ENCODE data around the gene COQ3.
A peak's percentile ranks its signal among the peaks of the same experiment; 100 is the strongest.

The COQ3 gene

DNA sequence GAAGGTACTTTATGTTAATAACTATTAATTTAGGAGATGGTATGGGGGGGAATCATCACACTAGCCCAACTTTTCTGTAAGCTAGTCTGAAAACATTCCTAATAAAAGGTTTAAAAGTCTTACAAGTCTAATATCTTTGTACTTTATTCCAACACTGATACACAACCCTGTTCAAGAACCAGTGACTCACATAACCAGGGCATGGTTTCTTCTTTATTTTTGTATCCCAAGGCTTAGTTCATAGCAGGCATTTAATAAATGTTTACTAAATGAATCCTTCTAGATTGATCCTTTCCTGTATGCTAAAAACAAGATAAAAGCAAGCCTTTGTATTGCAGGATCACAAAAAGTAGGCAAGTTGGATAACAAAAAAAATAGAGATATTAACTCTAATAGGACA lies 21.5 kb upstream of the COQ3 start:
- peaks cover 48% of the 10 kb centered on the region for H3K36me3 Mint-ChIP-seq (ENCODE audit: low read depth)
- H3K9me3 Mint-ChIP-seq = no peaks in the 10 kb centered on the region
- no peak overlapping the region for H3K27ac Mint-ChIP-seq
- H3K4me1 Mint-ChIP-seq (ENCODE audit: low read depth) = peaks cover 73% of the 10 kb centered on the region
- no peaks in the 10 kb centered on the region for H3K27me3 Mint-ChIP-seq
- no peak overlapping the region for H3K4me3 Mint-ChIP-seq

DNA sequence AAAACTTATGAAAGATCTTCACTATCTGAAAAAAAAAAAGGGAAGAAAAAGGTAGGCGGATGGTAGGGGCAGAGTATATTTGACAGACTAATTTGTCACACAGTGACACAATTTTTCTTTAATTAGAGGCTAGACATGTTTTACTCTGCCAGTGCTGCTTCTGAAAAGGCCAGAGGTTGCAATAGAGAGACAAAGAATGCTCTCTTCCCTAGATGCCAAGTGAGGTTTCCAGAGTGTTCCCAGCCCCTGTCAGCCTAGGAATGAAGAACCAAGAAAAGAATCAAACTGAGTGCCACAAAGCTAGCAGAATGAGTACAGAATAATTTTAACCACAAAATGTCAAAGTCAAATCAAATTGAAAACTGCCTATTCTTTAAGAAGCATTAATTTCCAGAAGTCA lies 18.1 kb upstream of the COQ3 start:
- peaks cover 44% of the 10 kb centered on the region for H3K4me1 Mint-ChIP-seq (ENCODE audit: low read depth)
- no peaks in the 10 kb centered on the region for H3K27me3 Mint-ChIP-seq
- peak overlapping the region; percentile 22 for H3K27ac Mint-ChIP-seq
- no peak overlapping the region for H3K4me3 Mint-ChIP-seq
- peaks cover 65% of the 10 kb centered on the region for H3K36me3 Mint-ChIP-seq (ENCODE audit: low read depth)
- H3K9me3 Mint-ChIP-seq = no peaks in the 10 kb centered on the region

DNA sequence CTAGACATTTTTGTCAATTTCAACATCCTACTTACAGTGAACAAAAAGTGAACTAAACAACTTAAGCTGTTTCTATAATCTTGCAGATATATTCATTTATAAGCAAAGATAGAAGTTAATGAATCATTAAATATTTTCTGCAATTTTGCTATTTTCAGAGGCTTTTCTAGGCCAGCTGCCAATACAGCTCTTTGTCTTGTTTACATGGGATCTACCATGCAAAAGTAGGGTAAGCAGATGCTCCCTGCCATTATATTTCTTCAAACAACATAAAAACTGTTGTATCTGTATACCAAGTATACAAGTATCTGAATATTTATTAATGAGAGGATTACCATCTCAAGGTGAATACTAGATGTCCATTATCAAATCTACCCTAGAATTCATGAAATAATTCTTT lies 15.7 kb upstream of the COQ3 start:
- H3K4me1 Mint-ChIP-seq (ENCODE audit: low read depth) = peaks cover 26% of the 10 kb centered on the region
- H3K36me3 Mint-ChIP-seq (ENCODE audit: low read depth) = peaks cover 74% of the 10 kb centered on the region
- no peaks in the 10 kb centered on the region for H3K9me3 Mint-ChIP-seq
- no peak overlapping the region for H3K4me3 Mint-ChIP-seq
- no peak overlapping the region for H3K27ac Mint-ChIP-seq
- no peaks in the 10 kb centered on the region for H3K27me3 Mint-ChIP-seq

DNA sequence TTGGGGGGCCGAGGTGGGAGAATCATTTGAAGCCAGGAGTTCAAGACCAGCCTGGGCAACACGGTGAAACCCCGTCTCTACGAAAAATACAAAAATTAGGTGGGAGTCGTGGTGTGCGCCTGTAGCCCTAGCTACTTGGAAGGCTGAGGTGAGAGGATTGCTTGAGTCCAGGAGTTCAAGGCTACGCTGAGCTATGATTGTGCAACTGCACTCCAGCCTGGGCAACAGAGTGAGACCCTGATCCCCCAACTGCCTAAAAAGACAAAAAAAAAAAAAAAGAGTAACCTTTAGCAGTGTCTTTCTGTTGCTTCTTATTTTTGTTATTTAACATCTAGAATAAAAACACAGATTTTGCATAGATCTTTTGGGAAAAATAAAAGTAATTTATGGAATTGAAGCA lies 13.1 kb upstream of the COQ3 start:
- Mint-ChIP-seq H3K4me3 (no peak overlapping the region), H3K36me3 (ENCODE audit: low read depth) (peaks cover 70% of the 10 kb centered on the region), H3K27ac (no peak overlapping the region), H3K4me1 (ENCODE audit: low read depth) (peaks cover 4% of the 10 kb centered on the region), H3K27me3 (no peaks in the 10 kb centered on the region), H3K9me3 (no peaks in the 10 kb centered on the region)

DNA sequence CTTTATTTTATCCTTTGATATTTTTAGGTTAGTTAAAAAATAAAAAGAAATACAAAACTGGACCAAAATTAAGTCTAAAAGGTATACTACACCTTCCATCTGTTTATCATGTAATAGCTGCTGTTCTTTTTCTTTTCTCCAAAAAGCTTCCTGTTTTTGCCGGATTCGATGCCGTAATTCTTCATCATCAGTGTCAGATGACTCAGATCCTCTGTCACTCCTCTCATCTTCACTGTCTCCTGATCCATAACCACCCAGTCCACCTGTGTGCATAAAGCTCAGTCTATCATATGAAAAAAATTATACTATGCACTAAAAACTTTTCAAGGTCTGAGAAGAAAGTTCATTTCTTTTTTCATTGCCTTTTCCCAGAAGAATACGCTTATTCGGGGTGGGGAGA lies 8.5 kb upstream of the COQ3 start:
- H3K4me3 Mint-ChIP-seq = no peak overlapping the region
- peaks cover 62% of the 10 kb centered on the region for H3K36me3 Mint-ChIP-seq (ENCODE audit: low read depth)
- H3K9me3 Mint-ChIP-seq = no peaks in the 10 kb centered on the region
- no peaks in the 10 kb centered on the region for H3K27me3 Mint-ChIP-seq
- no peak overlapping the region for H3K27ac Mint-ChIP-seq
- no peaks in the 10 kb centered on the region for H3K4me1 Mint-ChIP-seq (ENCODE audit: low read depth)

DNA sequence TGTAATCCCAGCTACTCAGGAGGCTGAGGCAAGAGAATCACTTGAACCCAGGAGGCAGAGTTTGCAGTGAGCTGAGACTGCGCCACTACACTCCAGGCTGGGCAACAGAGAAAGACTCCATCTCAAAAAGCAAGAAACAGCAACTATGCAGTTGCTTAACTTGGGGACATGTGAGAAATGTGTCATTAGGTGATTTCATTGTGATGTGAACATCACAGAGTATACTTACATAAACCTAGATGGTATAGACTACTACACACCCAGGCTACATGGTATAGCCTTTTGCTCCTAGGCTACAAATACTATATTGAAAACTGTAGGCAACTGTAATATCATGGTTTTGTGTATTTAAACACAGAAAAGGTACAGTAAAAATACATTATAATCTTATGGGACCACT lies 3.3 kb upstream of the COQ3 start:
- no peak overlapping the region for H3K27ac Mint-ChIP-seq
- no peak overlapping the region for H3K4me3 Mint-ChIP-seq
- H3K9me3 Mint-ChIP-seq = no peaks in the 10 kb centered on the region
- peaks cover 31% of the 10 kb centered on the region for H3K36me3 Mint-ChIP-seq (ENCODE audit: low read depth)
- no peaks in the 10 kb centered on the region for H3K27me3 Mint-ChIP-seq
- H3K4me1 Mint-ChIP-seq (ENCODE audit: low read depth) = peaks cover 12% of the 10 kb centered on the region

DNA sequence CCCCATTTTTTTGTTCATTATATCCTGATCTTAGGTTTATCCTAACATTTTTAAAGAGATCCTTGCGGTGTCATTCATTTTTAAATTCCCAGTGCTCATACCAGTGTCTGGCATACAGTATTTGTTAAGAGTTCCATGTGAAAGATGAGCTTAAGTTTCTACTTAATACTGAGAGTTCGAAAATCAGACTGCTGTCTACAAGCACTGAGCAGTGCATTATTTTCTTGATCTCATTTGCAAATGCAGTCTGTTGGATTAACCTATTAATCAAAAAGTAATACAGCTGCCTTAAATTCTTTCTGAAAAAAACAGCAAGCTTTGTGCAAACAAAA lies 663 bp downstream of the COQ3 start:
- Mint-ChIP-seq H3K4me1 (ENCODE audit: low read depth) (peaks cover 15% of the 10 kb centered on the region), H3K27me3 (no peaks in the 10 kb centered on the region), H3K4me3 (peak overlapping the region; percentile 94), H3K9me3 (no peaks in the 10 kb centered on the region), H3K36me3 (ENCODE audit: low read depth) (peaks cover 4% of the 10 kb centered on the region), H3K27ac (peak overlapping the region; percentile 95)

DNA sequence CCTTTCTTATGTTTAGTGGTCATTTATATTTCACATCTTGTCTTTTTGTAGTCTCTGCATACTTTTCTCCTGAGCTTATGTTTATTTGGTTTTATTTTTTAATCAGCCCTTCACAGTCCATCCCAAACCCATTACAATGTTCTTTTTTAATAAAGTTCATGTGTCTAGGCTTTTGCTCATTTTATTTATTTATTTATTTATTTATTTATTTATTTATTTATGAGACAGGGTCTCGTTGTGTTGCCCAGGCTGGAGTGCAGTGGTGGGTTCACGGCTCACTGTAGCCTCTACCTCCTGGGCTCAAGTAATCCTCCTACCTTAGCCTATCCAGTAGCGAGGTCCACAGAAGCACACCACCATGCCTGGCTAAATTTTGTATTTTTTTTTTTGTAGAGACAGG lies 3.1 kb downstream of the COQ3 start:
- Mint-ChIP-seq H3K9me3 (no peaks in the 10 kb centered on the region), H3K4me3 (no peak overlapping the region), H3K36me3 (ENCODE audit: low read depth) (no peaks in the 10 kb centered on the region), H3K27ac (no peak overlapping the region), H3K4me1 (ENCODE audit: low read depth) (peaks cover 15% of the 10 kb centered on the region), H3K27me3 (no peaks in the 10 kb centered on the region)

DNA sequence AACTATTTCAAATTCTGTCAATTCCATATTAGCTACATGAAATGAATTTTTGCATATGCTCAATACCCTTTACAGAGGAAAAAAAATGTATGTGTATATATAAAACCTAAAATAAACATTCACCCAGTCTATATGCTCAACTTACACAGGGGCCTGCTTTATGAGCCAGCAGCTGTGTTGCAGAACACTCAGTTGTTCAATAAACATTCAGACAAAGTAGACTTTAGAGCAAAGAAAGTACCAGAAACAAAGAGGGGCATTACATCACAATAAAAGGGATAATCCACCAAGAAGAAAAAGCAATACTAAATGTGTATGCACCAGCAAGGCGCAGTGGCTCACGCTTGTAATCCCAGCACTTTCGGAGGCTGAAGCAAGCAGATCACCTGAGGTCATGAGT lies 9.5 kb downstream of the COQ3 start:
- Mint-ChIP-seq H3K4me1 (ENCODE audit: low read depth) (no peaks in the 10 kb centered on the region), H3K27me3 (no peaks in the 10 kb centered on the region), H3K4me3 (no peak overlapping the region), H3K36me3 (ENCODE audit: low read depth) (no peaks in the 10 kb centered on the region), H3K27ac (no peak overlapping the region), H3K9me3 (no peaks in the 10 kb centered on the region)

DNA sequence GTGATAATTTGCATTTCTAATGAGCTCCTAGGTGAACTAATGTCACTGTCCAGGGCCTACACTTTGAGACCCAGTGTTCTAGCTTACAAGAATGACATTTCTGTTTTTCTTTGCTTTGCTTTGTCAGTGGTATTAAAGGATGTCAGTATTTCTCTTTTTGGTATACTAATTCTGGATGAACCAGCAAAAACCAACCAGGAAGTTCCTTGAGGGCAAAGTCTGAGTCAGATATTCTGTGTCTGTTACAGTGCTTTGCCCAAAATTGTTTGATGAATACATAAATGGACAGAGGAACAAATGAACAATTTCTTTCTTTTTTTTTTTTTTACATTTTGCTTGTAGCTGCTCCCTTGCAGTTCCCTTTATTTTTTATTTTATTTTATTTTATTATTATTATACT lies 15.4 kb downstream of the COQ3 start:
- no peak overlapping the region for H3K4me3 Mint-ChIP-seq
- H3K36me3 Mint-ChIP-seq (ENCODE audit: low read depth) = no peaks in the 10 kb centered on the region
- no peaks in the 10 kb centered on the region for H3K27me3 Mint-ChIP-seq
- no peak overlapping the region for H3K27ac Mint-ChIP-seq
- no peaks in the 10 kb centered on the region for H3K4me1 Mint-ChIP-seq (ENCODE audit: low read depth)
- H3K9me3 Mint-ChIP-seq = no peaks in the 10 kb centered on the region

DNA sequence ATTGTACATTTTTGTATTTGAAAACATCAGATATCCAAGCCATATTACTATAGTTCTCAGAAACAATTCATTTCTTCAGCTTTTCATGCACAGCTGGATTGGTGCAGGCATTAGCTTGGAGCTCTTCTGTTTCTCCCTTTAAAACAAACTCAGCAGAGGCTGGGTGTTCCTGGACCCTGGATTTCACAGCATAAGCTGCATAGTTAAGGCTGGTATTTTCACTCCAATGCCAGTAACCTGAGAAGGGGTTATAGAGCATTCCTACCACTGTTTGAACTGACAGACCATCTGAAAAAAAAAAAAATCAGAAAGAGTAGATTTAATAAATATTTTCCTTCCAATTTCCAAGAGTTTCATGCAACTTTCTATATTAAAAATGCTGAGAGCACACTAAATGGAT lies 24.5 kb downstream of the COQ3 start:
- no peak overlapping the region for H3K4me3 Mint-ChIP-seq
- H3K9me3 Mint-ChIP-seq = no peaks in the 10 kb centered on the region
- peaks cover under 1% of the 10 kb centered on the region for H3K4me1 Mint-ChIP-seq (ENCODE audit: low read depth)
- H3K27me3 Mint-ChIP-seq = no peaks in the 10 kb centered on the region
- H3K36me3 Mint-ChIP-seq (ENCODE audit: low read depth) = no peaks in the 10 kb centered on the region
- no peak overlapping the region for H3K27ac Mint-ChIP-seq

DNA sequence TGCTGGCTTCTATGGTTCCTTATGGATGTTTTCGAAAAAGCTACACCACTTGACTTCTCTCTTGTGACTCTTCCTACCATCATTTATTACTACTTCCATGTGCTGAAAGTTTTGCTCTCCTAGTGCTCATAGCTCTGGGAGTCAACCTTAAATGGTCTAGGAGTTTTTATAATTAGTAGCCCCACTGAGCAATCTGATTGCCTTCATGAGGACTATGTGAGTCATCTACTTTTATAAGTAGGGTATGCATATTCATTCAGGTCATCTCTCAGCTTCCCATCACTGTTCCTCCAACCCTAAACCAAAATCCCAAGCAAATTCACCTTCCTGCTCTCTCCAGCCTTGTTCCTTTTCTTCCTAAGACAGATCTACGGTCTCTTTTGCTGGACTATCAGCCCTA lies 27.1 kb downstream of the COQ3 start:
- H3K27me3 Mint-ChIP-seq = no peaks in the 10 kb centered on the region
- H3K36me3 Mint-ChIP-seq (ENCODE audit: low read depth) = no peaks in the 10 kb centered on the region
- no peak overlapping the region for H3K27ac Mint-ChIP-seq
- no peak overlapping the region for H3K4me3 Mint-ChIP-seq
- peaks cover 20% of the 10 kb centered on the region for H3K4me1 Mint-ChIP-seq (ENCODE audit: low read depth)
- H3K9me3 Mint-ChIP-seq = no peaks in the 10 kb centered on the region

DNA sequence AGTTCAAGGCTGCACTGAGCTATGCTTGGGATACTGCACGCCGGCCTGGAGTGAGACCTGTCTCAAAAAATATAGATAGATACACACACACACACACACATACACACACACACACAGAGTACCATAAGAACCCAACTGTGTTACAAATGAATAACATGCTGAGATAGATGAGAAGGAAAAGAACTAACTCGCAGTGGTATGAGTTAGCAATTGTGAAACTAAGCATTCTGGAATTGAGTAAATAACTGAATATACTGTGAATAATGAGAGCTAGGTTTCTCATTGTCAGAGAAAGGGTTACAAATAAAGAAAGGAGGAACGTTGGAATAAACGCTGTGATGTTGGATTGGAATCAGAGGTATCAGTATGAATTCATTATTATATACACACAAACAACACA lies 30.0 kb downstream of the COQ3 start:
- Mint-ChIP-seq H3K4me3 (no peak overlapping the region), H3K27ac (peak overlapping the region; percentile 23), H3K27me3 (peaks cover 18% of the 10 kb centered on the region), H3K9me3 (no peaks in the 10 kb centered on the region), H3K4me1 (ENCODE audit: low read depth) (peaks cover 24% of the 10 kb centered on the region), H3K36me3 (ENCODE audit: low read depth) (no peaks in the 10 kb centered on the region)

DNA sequence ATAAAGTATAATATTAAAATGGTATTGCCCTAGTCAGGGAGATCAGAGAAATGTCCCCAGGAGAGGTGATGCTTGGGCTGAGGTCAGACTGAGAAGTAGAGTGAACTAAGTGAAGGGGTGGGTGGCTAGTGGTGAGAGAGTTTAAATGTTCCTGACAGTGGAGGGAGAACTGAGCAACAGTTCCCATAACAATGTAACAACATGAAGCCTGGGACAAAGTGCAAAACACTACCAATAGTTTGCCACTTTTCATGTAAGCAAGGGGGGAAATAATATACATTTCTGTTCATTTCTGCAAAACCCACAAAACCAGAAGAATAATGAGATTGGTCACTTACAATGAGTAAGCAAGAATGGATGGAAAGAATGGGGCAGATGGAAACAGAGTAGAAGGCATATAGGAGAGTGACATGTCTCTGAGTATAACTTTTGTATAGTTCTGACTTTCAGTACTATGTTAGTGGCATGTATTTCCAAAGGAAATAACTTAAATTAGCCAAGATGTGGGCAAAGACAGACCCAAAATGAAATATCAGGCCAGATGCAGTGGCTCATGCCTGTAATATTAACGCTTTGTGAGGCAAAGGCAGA lies 31.2 kb downstream of the COQ3 start:
- Mint-ChIP-seq H3K4me3 (no peak overlapping the region), H3K4me1 (ENCODE audit: low read depth) (peaks cover 24% of the 10 kb centered on the region), H3K27ac (peak overlapping the region; percentile 32), H3K36me3 (ENCODE audit: low read depth) (no peaks in the 10 kb centered on the region), H3K9me3 (no peaks in the 10 kb centered on the region), H3K27me3 (peaks cover 18% of the 10 kb centered on the region)

DNA sequence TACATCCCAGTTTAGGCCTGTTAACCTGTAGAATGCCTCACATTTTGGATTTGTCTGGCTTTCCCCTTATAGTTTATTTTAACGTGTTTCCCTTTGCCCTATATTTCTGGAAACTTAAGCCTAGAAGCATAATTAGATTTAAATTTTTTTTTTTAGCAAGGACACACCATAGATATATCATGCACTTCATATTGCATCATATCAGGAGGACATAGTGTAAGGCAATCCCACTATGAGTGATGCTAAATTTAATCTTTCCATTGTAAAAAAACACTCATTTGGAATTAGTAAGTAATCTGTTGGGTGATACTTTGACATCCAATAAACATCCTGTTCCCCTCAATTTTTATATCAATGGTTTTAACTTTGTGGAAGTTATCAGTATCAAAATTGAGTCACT lies 34.2 kb downstream of the COQ3 start:
- Mint-ChIP-seq H3K36me3 (ENCODE audit: low read depth) (no peaks in the 10 kb centered on the region), H3K4me1 (ENCODE audit: low read depth) (peaks cover 24% of the 10 kb centered on the region), H3K4me3 (no peak overlapping the region), H3K9me3 (no peaks in the 10 kb centered on the region), H3K27ac (no peak overlapping the region), H3K27me3 (peaks cover 42% of the 10 kb centered on the region)

DNA sequence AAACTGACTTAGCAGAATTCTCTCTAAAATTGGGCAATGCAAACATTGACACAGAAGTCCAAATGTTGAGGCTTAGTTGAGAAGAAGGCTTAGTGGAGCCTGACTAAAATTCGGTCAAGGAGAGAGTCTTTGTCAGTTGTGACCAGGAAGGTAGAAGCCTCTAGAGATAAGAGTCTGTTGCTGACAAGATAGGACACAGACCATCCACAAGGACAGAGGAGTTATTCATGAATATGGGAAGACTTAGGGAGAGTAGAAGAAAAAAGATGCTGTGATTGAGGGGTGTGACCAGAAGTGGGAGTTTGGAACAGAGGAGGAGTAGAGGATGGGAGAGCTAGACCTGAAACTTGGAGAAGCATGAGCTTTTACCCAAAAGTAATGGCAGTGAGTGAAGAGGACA lies 37.4 kb downstream of the COQ3 start:
- Mint-ChIP-seq H3K9me3 (no peaks in the 10 kb centered on the region), H3K27ac (no peak overlapping the region), H3K4me3 (no peak overlapping the region), H3K4me1 (ENCODE audit: low read depth) (peaks cover 2% of the 10 kb centered on the region), H3K27me3 (peaks cover 66% of the 10 kb centered on the region), H3K36me3 (ENCODE audit: low read depth) (no peaks in the 10 kb centered on the region)

Data from stimulated activated naive CD8-positive, alpha-beta T cell treated with anti-CD3 and anti-CD28 coated beads, Interleukin-15, Interleukin-2, amounts not matched to agents 100 ng/mL and 50 ng/mL, for 24 hours (primary cell).